Neural cell (in vitro differentiated cells): ENCODE results near the gene HPCAL4.

Experiments
- EP300 ChIP-seq: fragments of 450-650 bp; conservative IDR thresholded peaks from 2 replicates; pipeline ENCODE4 v1.6.1; 2014; ENCODE audit warnings: antibody characterized with exemption, mild to moderate bottlenecking, moderate library complexity; ENCODE audit not compliant: poor library complexity, severe bottlenecking
- EZH2 ChIP-seq: fragments of 200-600, 300-800 bp; shearing (Covaris generic), sonication (generic); IDR thresholded peaks from 2 replicates; pipeline ENCODE4 v1.6.1; 2014; ENCODE audit warnings: antibody characterized with exemption, low read length, borderline replicate concordance, mild to moderate bottlenecking; ENCODE audit not compliant: insufficient read depth, poor library complexity, severe bottlenecking
- POLR2AphosphoS5 ChIP-seq: IDR thresholded peaks from 2 replicates; pipeline ENCODE4 v1.6.1; 2012
- TAF1 ChIP-seq: IDR thresholded peaks from 2 replicates; pipeline ENCODE4 v1.6.1; 2012; ENCODE audit warnings: low read depth
- TF ChIP-seq, protein P1 (sequence below): fragments of 450-650 bp; IDR thresholded peaks from 2 replicates; pipeline ENCODE4 v1.5.1; 2014; ENCODE audit warnings: antibody characterized with exemption, mild to moderate bottlenecking, moderate library complexity; ENCODE audit not compliant: poor library complexity, severe bottlenecking

DNA sequence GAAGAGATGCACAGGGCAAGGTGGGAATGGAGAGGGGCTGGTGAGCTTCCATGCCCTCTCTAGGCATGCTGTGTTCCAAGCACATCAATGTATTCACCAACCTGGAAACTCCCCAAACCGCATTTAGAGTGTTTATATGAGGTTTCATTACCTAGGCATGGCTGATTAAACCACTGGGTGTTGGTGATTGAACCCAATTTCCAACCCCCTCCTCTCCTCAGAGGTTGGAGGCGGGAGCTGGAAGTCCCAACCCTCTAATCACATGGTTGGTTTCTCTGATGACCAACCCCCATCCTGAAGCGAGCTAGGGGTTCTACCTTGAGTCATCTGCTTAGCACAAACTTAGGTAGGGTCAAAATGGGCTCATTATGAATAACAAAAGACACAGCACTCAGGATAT lies 44.5 kb upstream of the HPCAL4 start:
- TF ChIP-seq, protein P1, sequence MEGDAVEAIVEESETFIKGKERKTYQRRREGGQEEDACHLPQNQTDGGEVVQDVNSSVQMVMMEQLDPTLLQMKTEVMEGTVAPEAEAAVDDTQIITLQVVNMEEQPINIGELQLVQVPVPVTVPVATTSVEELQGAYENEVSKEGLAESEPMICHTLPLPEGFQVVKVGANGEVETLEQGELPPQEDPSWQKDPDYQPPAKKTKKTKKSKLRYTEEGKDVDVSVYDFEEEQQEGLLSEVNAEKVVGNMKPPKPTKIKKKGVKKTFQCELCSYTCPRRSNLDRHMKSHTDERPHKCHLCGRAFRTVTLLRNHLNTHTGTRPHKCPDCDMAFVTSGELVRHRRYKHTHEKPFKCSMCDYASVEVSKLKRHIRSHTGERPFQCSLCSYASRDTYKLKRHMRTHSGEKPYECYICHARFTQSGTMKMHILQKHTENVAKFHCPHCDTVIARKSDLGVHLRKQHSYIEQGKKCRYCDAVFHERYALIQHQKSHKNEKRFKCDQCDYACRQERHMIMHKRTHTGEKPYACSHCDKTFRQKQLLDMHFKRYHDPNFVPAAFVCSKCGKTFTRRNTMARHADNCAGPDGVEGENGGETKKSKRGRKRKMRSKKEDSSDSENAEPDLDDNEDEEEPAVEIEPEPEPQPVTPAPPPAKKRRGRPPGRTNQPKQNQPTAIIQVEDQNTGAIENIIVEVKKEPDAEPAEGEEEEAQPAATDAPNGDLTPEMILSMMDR = no peak
- TF ChIP-seq TAF1 = no peak
- no peak for TF ChIP-seq POLR2AphosphoS5
- TF ChIP-seq EP300 = no peak
- TF ChIP-seq EZH2 = no peak
